Left renal cortex interstitium (tissue), 4 donors: ENCODE results near the gene ZNF433. TPM values are rescaled to one million over a fixed set of nuclear protein-coding genes. Genes with fewer than 3 reads are reported as not detected.
"Not testable (repeated sequence)": the region's sequence is repeated elsewhere in the genome, so short reads cannot be mapped to it uniquely, and the experiment has no call there.

Source experiments
- DNase-seq, 4 donors: peaks; one replicate each; pipeline ENCODE4 v3.0.0-alpha.2; 2013; ENCODE audit warnings: low read depth in 4 of 4, low spot score in 2 of 4, missing footprints in 1 of 4
- polyA plus RNA-seq, 4 donors: library from polyadenylated mRNA; unstranded; fragments of 120-200 nt; gene quantifications; one replicate each; pipeline ENCODE4 v1.2.1, GENCODE V29; 2013; ENCODE audit not compliant: insufficient read length in 4 of 4

Gene ZNF433
- 10 to 100 TPM; 13.8 to 25.6 (median 16.6) TPM for polyA plus RNA-seq

DNA sequence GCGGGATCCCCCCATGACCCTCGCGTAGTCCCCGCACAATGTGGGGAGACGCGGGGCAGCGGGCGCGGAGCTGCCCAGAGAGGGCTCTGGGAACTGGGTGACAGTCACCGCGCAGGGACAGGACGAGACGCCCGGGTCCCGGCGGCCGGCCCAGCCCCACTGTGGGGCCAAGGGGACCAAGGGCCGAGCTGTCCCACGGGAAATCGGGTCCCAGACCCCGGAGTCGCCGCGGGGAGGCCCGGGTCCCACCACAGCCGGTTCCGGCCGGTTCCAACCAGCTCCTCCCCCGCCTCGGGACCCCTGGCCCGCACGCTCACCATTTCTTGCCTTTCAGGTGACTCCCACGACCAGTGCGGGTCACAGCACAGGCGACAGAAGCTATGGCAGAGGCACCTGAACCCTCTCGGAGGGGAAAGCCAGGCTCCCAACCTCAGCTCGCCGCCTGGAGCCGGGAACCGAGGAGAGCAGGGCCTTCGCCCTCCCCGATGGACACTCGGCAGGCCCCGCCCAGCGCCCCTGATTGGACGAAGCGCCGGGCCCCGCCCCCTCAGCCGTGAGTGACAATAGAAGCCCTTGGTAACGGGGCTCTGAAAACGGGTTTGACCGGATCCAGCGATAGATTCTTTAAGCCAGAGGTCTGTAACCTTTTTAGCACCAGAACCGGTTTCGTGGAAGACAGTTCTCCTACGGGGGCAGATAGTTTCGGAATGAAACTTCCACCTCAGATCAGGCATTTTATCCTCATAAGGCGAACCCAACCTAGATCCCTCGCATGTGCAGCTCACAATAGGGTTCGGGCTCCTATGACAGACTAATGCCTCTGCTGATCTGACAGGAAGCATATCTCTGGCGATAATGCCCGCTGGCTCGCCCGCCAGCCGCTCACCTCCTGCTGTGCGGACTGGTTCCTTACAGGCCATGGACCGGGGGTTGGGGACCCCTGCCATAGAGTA is at the start of gene ZNF433:
Gene ZNF433 (minus strand): TSS at position 460 of the 953 bp plus-strand sequence. CDS start 140 bp downstream, at position 320.
- peak; percentile 81 to 91 (median 90) for DNase-seq

DNA sequence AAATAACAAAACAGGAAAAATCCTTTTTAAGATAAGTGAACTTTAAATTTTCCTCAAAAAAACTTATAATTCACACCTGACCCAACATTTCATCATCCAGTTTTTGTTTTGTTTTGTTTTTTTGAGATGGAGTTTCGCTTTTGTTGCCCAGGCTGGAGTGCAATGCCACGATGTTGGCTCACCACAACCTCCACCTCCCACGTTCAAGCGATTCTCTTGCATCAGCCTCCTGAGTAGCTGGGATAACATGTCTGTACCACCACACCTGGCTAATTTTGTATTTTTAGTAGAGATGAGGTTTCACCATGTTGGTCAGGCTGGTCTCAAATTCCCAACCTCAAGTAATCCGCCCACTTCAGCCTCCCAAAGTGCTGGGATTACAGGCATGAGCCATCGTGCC is 47.9 kb upstream of the ZNF433 start:
- not testable (repeated sequence) for DNase-seq

DNA sequence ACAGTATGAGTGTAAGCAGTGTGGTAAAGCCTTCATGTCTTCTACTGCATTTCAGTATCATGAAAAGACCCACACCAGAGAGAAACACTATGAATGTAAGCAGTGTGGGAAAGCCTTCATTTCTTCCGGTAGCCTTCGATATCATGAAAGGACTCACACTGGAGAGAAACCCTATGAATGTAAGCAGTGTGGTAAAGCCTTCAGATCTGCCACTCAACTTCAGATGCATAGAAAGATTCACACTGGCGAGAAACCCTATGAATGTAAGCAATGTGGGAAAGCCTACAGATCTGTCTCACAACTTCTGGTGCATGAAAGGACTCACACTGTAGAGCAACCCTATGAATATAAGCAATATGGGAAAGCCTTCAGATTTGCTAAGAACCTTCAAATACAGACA is 41.9 kb upstream of the ZNF433 start:
- DNase-seq, result no peak

DNA sequence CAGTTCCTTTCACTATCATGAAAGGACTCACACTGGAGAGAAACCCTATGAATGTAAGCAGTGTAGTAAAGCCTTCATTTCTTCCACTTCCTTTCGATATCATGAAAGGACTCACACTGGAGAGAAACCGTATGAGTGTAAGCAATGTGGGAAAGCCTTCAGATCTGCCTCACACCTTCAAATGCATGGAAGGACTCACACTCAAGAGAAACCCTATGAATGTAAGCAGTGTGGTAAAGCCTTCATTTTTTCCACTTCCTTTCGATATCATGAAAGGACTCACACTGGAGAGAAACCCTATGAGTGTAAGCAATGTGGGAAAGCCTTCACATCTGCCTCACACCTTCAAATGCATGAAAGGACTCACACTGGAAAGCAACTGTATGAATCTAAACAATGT is 40.9 kb upstream of the ZNF433 start:
- DNase-seq, result not testable (repeated sequence)

DNA sequence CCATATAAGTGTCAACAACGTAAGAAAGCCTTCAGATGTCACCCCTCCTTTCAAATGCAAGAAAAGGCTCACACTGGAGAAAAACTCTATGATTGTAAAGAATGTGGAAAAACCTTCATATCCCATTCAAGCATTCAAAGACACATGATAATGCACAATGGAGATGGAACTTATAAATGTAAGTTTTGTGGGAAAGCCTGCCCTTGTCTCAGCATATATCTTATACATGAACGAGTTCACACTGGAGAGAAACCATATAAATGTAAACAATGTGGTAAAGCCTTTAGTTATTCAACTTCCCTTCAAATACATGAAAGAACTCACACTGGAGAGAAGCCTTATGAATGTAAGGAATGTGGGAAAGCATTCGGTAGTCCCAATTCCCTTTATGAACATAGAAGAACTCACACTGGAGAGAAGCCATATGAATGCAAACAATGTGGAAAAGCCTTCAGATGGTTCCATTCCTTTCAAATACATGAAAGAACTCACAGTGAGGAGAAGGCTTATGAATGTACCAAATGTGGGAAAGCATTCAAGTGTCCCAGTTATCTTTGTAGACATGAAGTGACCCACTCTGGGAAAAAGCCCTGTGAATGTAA is 40.2 kb upstream of the ZNF433 start:
- no peak for DNase-seq

DNA sequence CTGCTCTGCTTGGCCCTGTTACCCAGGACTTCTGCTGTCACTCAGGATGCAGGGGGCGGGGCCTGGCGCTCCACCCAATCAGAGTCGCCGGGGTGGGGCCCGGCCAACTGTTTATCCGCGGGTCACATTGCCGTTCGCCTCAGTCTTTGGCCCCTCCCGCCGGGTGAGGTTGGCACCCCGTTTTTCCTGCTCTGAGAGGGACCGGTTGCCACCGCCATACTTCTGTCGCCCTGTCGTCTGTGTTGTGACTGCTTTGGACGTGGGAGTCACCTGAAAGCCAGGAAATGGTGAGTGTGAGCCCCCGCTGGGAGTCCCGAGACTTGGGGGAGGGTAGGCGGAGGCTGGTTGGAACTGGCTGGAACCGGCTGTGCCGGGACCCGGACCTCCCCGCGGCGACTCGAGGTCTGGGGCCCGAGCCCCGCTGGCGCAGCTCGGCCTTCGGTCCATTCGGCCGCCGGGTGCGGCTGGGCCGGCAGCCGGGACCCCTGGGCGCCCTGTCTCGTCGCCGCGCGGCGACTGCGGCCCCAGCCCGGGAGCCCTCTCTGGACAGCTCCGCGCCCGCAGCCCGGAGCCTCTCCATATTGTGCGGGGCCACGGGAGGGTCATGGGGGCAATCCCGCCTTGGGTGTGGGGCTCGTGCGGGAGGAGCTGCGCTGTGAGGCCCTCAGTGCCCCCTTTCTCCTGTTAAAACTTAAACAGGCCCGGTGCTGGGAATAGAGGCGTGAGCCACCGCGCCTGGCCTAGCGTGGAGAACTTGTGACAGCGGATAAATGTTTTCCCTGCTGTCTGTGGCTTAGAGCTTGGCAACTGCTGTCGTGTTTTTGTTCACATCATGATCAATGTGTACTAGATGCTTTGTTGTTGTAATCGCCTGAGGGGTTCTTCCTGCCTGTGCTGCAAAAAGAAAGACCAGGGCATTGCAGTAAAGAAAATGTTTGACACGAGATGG is 29.4 kb upstream of the ZNF433 start, which contains the start of gene ZNF844:
Gene ZNF844 (plus strand): TSS at position 142 of the 949 bp plus-strand sequence. CDS start 143 bp downstream, at position 285.
- peak; percentile 79 to 92 (median 89) for DNase-seq

DNA sequence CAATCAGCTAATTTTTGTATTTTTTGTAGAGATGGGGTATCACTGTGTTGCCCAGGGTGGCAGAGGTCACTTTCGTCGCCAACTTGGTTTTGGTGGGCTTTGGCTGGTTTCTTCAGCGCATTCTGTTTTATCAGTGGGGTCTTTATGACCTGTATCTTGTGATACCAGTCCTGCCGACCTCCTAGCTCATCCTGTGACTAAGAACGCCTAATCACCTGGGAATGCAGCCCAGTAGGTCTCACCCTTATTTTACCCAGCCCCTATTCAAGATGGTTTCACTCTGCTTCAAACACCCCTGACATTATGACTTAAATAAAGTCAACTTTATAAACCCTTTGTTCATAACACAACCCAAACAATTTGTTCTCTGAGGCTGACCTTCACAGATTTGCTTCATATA is 20.3 kb upstream of the ZNF433 start:
- no peak for DNase-seq

DNA sequence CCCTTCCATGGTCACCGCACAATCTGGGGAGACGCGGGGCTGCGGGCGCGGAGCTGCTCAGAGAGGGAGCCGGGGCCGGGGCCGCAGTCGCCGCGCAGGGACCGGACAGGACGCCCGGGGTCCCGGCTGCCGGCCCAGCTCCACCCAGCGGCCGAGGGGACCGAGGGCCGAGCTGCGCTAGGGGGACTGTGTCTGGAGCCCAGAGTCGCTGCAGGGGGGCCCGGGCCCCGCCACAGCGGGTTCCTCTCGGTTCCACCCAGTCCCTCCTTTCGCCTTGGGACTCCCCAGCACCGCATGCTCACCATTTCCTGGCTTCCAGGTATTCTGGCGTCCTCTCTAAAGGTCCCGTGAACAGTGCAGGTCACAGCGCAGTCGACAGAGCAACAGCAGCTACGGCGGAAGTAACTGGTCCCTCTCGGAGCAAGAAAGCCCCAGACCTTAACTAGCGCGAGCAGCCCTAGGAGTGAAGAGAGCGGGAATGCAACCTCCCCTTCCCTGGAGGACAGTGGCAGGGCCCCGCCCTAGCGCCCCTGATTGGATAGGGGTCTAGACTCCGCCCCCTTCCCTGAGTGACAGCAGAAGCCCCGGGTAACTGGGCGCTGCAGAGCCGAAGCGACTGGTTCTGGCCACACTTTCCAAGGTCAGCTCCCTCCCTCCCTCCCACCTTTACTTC is 17.2 kb upstream of the ZNF433 start, which contains the start of gene ZNF878:
Gene ZNF878 (minus strand): TSS at position 465 of the 673 bp plus-strand sequence. CDS start 160 bp downstream, at position 305.
- DNase-seq, result peak; percentile 79 to 94 (median 87)

DNA sequence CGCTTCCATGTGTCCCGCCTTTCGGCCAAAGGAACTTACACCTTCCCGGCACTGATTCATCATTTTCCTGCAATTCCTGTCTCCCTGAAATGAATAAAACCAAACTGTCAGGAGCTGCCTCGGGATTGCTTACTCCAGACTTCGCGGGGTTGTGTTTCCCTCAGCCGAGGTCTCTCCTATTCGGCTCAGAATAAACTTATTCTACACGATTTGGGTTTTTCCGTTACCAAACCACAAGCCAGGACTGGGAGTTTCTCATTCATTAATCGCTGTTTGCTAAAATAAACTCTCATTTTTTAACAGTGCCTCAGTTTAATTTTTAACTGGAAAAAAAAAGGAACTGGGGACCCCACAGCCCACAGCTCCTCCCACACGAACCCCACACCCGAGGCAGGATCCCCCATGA is 16.6 kb upstream of the ZNF433 start:
- DNase-seq, result peak in 1 of 4 donors; percentile 17

DNA sequence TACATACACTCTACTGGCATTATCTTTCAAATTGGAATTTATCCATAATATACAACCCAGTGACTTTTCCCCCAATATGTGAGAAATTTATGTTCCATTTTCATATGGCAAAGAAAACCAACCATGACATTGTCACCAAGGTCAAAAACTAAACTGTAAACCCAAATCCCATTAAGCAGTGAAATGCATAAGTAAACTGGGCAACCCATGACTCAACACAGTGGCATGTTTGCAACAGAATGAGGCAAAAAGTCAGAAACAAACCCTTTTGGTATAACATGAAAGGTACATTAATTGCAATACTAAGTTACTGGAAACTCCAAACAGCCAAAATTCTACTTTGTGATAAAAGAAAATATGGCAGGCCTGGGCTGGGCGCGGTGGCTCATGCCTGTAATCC is 12.4 kb upstream of the ZNF433 start:
- DNase-seq, result no peak

DNA sequence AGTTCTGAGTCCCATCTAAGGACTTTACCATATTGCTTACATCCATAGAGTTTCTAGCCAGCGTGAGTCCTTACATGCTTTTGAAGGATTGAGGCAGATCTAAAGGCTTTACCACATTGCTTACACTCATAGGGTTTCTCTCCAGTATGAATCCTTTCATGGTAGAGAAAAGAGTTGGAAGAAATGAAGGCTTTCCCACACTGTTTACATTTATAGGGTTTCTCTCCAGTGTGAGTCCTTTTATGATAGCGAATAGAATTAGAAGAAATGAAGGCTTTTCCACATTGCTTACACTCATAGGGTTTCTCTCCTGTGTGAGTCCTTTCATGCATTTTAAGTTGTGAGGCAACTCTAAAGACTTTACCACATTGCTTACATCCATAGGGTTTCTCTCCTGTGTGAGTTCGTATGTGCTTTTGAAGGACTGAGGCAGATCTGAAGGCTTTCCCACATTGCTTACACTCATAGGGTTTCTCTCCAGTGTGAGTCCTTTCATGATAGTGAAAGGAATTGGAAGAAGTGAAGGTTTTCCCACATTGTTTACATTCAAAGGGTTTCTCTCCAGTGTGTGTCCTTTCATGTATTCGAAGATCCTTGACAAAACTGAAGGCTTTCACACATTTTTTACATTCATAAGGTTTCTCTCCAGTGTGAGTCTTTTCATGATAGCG is 8.4 kb upstream of the ZNF433 start:
- DNase-seq, result no peak

DNA sequence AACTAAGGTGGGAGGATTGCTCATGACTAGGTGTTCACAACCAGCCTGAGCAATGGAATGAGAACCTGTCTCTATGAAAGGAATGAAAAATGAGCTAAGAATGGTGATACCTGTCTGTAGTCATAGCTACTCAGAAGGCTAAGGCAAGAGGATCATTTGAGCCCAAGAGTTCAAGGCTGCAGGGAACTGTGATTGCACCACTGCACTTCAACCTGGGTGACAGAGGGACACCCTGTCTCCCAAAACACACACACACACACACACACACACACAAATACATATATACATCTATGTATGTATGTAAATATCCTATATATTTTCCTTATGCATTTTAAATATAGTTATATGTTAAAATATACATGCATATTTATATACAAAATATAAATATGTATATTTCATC is 7.4 kb upstream of the ZNF433 start:
- no peak for DNase-seq

DNA sequence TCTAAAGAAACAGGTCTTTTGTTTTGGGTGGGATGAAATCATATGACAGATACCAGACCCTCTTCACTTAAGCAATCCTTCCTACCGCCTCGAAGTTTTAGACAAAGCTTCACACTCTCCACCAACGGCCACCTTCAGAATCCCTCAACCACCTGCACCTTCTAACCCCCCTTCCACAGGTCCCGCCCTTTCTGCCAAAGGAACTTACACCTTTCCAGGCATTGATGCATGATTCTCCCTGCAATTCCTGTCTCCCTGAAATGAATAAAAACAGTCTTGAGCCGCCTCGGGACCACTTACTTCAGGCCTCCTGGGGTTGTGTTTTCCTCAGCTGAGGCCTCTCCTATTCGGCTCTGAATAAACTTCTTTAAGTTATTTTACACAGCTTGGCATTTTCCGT is 859 bp downstream of the ZNF433 start:
- peak in 1 of 4 donors; percentile 43 for DNase-seq

DNA sequence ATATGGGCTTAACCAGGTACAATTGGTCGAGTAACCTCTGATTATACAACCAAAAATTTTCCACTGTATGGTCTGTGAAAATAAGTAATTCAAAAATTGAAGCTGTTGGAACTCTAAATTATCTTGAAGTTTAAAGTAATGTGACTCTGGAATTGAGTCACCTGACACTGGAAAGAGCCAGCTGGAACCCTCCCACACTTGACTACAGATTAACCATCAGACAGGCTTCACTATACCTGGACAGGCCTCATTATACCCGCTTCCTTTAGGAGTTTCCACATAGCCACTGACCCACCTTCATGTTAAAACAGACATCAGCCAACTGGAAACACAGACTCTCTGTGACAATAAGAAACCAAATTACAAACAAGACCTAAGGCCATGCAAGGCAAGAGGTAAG is 1.3 kb downstream of the ZNF433 start:
- DNase-seq, result peak in 2 of 4 donors; percentile 31 to 53

DNA sequence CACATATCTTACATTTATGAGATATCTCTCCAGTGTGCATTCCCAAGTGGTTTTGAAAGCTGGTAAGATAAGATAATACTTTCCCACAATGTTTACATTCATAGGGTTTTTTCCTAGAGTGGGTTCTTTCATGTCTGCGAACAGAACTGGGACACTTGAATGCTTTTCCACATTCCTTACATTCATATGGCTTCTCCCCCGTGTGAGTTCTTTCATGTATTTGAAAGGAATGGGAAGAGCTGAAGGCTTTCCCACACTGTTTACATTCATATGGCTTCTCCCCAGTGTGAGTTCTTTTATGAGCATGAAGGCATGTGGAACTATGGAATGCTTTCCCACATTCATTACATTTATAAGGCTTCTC is 19.7 kb downstream of the ZNF433 start:
- no peak for DNase-seq

DNA sequence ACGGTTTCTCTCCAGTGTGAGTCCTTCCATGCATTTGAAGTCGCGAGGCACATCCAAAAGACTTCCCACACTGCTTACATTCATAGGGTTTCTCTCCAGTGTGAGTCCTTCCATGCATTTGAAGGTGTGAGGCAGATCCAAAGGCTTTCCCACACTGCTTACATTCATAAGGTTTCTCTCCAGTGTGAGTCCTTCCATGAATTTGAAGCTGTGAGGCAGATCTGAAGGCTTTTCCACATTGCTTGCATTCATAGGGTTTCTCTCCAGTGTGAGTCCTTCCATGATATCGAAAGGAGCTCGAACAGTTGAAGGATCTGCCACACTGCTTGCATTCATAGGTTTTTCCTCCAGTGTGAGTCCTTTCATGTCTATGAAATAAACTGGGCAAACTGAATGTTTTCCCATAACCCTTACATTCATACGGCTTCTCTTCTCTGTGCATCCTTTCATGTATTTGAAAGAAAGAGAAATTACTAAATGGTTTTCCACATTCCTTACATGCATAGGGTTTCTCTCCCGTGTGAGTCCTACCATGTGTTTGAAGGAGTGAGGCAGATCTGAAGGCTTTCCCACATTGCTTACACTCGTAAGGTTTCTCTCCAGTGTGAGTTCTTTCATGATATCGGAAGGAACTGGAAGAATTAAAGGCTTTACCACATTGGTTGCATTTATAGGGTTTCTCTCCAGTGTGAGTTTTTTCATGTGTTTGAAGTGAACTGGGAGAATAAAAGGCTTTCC is 20.3 kb downstream of the ZNF433 start:
- no peak for DNase-seq

DNA sequence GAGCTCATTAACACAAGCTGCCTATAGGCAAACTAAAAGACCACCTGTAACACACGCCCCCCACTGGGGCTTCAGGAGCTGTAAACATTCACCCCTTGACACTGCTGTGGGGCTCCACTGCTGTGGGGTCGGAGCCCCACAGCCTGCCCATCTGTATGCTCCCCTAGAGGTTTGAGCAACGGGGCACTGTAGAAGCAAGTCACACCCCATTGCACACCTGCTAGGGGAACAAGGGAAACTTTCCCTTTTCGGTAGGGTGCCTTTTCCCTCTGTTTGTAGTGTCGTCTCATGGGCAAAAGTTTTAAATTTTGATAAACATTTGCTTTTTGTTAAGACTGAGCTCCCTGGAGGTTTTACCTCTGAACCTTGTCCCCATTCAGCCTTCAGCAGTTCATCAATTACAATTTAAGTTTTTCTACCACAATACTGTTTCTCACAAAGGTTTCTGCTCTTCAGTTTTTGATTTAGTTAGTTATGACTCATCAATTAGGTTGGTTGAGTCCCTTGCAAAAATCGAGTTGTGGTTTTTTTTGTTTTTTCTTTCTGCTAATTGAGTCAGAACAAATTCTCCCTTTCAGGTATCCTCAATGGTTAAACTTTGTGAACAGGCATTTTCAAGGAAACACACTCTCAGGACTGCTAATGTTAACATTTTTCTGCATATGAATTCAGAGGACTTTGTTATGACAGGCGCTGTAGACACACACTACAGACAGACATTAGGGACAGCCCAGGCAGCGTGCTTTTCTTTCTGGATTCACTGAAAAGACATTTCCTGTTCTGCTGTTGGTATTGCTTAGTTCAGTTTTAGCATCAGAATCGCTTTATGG is 35.1 kb downstream of the ZNF433 start:
- DNase-seq, result no peak

DNA sequence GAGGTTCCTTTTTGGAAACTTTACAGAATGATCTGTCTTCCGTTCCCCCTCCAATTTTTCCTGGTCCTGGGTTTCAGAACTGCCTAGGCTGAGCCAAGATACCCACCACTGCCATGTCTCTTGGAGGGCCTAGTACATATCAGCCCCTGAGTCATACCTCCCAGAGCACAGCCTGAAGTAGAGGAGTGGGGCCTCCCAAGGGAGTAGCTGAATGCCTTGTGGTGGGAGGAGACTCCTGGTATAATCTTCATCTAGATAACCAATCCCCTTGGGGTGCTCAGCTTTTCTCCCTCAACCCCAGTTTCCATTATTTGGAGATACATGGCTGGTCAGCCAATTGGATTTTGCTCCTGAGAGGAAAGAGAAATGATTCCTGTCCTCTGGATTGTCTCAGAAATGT is 40.3 kb downstream of the ZNF433 start:
- no peak for DNase-seq
